Loucy (cell line): Measurements from ENCODE around the gene ETDB.

Source experiments
- CTCF ChIP-seq: fragments of 200-600 bp; sonication (generic); conservative IDR thresholded peaks from 2 replicates; pipeline ENCODE4 v1.5.1; 2014; ENCODE audit warnings: mild to moderate bottlenecking, antibody characterized with exemption, low read length
- EZH2phosphoT487 ChIP-seq: fragments of 200-600 bp; IDR thresholded peaks from 2 replicates; pipeline ENCODE4 v1.6.1; 2018; ENCODE audit warnings: antibody characterized with exemption, mild to moderate bottlenecking, moderate library complexity, borderline replicate concordance

- TF ChIP-seq CTCF (no peak), EZH2phosphoT487 (no peak)
These were observed 32.5 kb downstream of the ETDB start for GRCh38 chrX:135087867-135088266.
